ENCODE data around the gene DBNDD2.

DBNDD2 gene

DNA sequence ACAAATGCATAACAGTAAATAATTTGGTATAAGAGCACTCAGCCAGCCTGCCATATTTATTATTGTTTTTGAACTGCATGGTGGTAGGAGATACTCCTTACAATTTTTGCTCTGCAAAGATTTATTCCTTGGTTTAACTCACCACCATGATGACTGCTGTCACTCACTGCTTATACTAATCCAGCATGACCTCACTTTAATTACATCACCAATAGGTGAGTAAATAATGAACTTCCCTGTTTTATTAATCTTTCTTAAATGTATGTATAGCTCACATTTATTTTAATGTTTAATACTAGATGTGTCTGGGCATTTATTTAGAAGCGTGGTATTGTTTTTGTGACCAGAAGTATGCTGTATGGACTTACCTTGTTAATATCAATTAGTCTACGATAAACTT, 17.2 kb upstream of the DBNDD2 start:
- Histone ChIP-seq H3K36me3 (ENCODE audit: control insufficient read depth in 1 of 2, insufficient read depth in 2 of 2, low read length in 2 of 2) (no peaks in the 10 kb centered on the region), H3K4me1 (ENCODE audit: control insufficient read depth in 1 of 2, insufficient read depth in 2 of 2, low read length in 2 of 2) (no peaks in the 10 kb centered on the region), H2AK5ac (ENCODE audit: low read length) (no peak overlapping the region), H3K27ac (ENCODE audit: low read depth, low read length) (no peak overlapping the region), H3K23ac (ENCODE audit: low read length) (no peak overlapping the region), H4K12ac (ENCODE audit: low read depth, low read length) (no peak overlapping the region), H4K91ac (ENCODE audit: low read depth, low read length) (no peak overlapping the region), H3K27me3 (ENCODE audit: insufficient read depth, low read length) (no peaks in the 10 kb centered on the region), H2BK5ac (ENCODE audit: low read depth, low read length, poor library complexity) (no peak overlapping the region), H3K4ac (ENCODE audit: low read depth, low read length) (no peak overlapping the region), H4K8ac (ENCODE audit: low read depth, low read length) (no peak overlapping the region), H2BK12ac (ENCODE audit: low read length) (no peak overlapping the region), H3K4me3 (ENCODE audit: low read depth, low read length) (no peak overlapping the region), H3K18ac (ENCODE audit: low read length) (no peak overlapping the region), H3K9me3 (ENCODE audit: insufficient read depth, low read depth, low read length) (no peaks in the 10 kb centered on the region), H3K79me1 (ENCODE audit: low read length) (no peaks in the 10 kb centered on the region), H3K14ac (ENCODE audit: low read length) (no peak overlapping the region), H3K9ac (ENCODE audit: low read length) (no peak overlapping the region), H2BK120ac (ENCODE audit: insufficient read depth, low read length, poor library complexity) (no peak overlapping the region), H2AFZ (ENCODE audit: insufficient read depth, low read length, poor library complexity) (no peak overlapping the region), H3K79me2 (ENCODE audit: control insufficient read depth, insufficient read depth, low read length, poor library complexity) (no peaks in the 10 kb centered on the region), H3K4me2 (ENCODE audit: low read length) (no peak overlapping the region)
- DNase-seq, result no peak
- WGBS (ENCODE audit: extremely low coverage, insufficient coverage, insufficient read length), result no CpG with 5 or more reads among the region's 2 CpGs

GRCh38 chr20:45391559-45391958, 16.5 kb upstream of the DBNDD2 start:
- no CpG with 5 or more reads among the region's 2 CpGs for WGBS (ENCODE audit: extremely low coverage, insufficient coverage, insufficient read length)
- Histone ChIP-seq H3K27ac (ENCODE audit: low read depth, low read length) (no peak overlapping the region), H2AK5ac (ENCODE audit: low read length) (no peak overlapping the region), H3K23ac (ENCODE audit: low read length) (no peak overlapping the region), H3K27me3 (ENCODE audit: insufficient read depth, low read length) (no peaks in the 10 kb centered on the region), H3K79me1 (ENCODE audit: low read length) (no peaks in the 10 kb centered on the region), H3K9me3 (ENCODE audit: insufficient read depth, low read depth, low read length) (no peaks in the 10 kb centered on the region), H2AFZ (ENCODE audit: insufficient read depth, low read length, poor library complexity) (no peak overlapping the region), H3K79me2 (ENCODE audit: control insufficient read depth, insufficient read depth, low read length, poor library complexity) (no peaks in the 10 kb centered on the region), H3K18ac (ENCODE audit: low read length) (no peak overlapping the region), H4K91ac (ENCODE audit: low read depth, low read length) (no peak overlapping the region), H3K4ac (ENCODE audit: low read depth, low read length) (no peak overlapping the region), H4K8ac (ENCODE audit: low read depth, low read length) (no peak overlapping the region), H3K9ac (ENCODE audit: low read length) (no peak overlapping the region), H2BK5ac (ENCODE audit: low read depth, low read length, poor library complexity) (no peak overlapping the region), H3K4me1 (ENCODE audit: control insufficient read depth in 1 of 2, insufficient read depth in 2 of 2, low read length in 2 of 2) (no peaks in the 10 kb centered on the region), H3K4me2 (ENCODE audit: low read length) (no peak overlapping the region), H2BK120ac (ENCODE audit: insufficient read depth, low read length, poor library complexity) (no peak overlapping the region), H3K36me3 (ENCODE audit: control insufficient read depth in 1 of 2, insufficient read depth in 2 of 2, low read length in 2 of 2) (no peaks in the 10 kb centered on the region), H4K12ac (ENCODE audit: low read depth, low read length) (no peak overlapping the region), H3K4me3 (ENCODE audit: low read depth, low read length) (no peak overlapping the region), H3K14ac (ENCODE audit: low read length) (no peak overlapping the region), H2BK12ac (ENCODE audit: low read length) (no peak overlapping the region)
- DNase-seq, result no peak

GRCh38 chr20:45392733-45393132, 15.4 kb upstream of the DBNDD2 start:
- Histone ChIP-seq H4K12ac (ENCODE audit: low read depth, low read length) (no peak overlapping the region), H3K4ac (ENCODE audit: low read depth, low read length) (no peak overlapping the region), H3K9me3 (ENCODE audit: insufficient read depth, low read depth, low read length) (no peaks in the 10 kb centered on the region), H4K8ac (ENCODE audit: low read depth, low read length) (no peak overlapping the region), H2AFZ (ENCODE audit: insufficient read depth, low read length, poor library complexity) (no peak overlapping the region), H3K4me3 (ENCODE audit: low read depth, low read length) (no peak overlapping the region), H3K79me1 (ENCODE audit: low read length) (no peaks in the 10 kb centered on the region), H3K23ac (ENCODE audit: low read length) (no peak overlapping the region), H2BK12ac (ENCODE audit: low read length) (no peak overlapping the region), H2BK5ac (ENCODE audit: low read depth, low read length, poor library complexity) (no peak overlapping the region), H3K4me2 (ENCODE audit: low read length) (no peak overlapping the region), H3K27me3 (ENCODE audit: insufficient read depth, low read length) (no peaks in the 10 kb centered on the region), H3K4me1 (ENCODE audit: control insufficient read depth in 1 of 2, insufficient read depth in 2 of 2, low read length in 2 of 2) (no peaks in the 10 kb centered on the region), H2BK120ac (ENCODE audit: insufficient read depth, low read length, poor library complexity) (no peak overlapping the region), H3K14ac (ENCODE audit: low read length) (no peak overlapping the region), H3K79me2 (ENCODE audit: control insufficient read depth, insufficient read depth, low read length, poor library complexity) (no peaks in the 10 kb centered on the region), H4K91ac (ENCODE audit: low read depth, low read length) (no peak overlapping the region), H3K27ac (ENCODE audit: low read depth, low read length) (no peak overlapping the region), H3K18ac (ENCODE audit: low read length) (no peak overlapping the region), H2AK5ac (ENCODE audit: low read length) (no peak overlapping the region), H3K36me3 (ENCODE audit: control insufficient read depth in 1 of 2, insufficient read depth in 2 of 2, low read length in 2 of 2) (no peaks in the 10 kb centered on the region), H3K9ac (ENCODE audit: low read length) (no peak overlapping the region)
- WGBS (ENCODE audit: extremely low coverage, insufficient coverage, insufficient read length), result no CpG with 5 or more reads among the region's 3 CpGs
- DNase-seq, result no peak

- Histone ChIP-seq H3K4me3 (ENCODE audit: low read depth, low read length) (no peak overlapping the region), H3K18ac (ENCODE audit: low read length) (no peak overlapping the region), H2BK5ac (ENCODE audit: low read depth, low read length, poor library complexity) (no peak overlapping the region), H3K4ac (ENCODE audit: low read depth, low read length) (no peak overlapping the region), H3K14ac (ENCODE audit: low read length) (no peak overlapping the region), H2BK12ac (ENCODE audit: low read length) (no peak overlapping the region), H3K23ac (ENCODE audit: low read length) (no peak overlapping the region), H2BK120ac (ENCODE audit: insufficient read depth, low read length, poor library complexity) (no peak overlapping the region), H3K9ac (ENCODE audit: low read length) (no peak overlapping the region), H3K36me3 (ENCODE audit: control insufficient read depth in 1 of 2, insufficient read depth in 2 of 2, low read length in 2 of 2) (no peaks in the 10 kb centered on the region), H4K91ac (ENCODE audit: low read depth, low read length) (no peak overlapping the region), H4K8ac (ENCODE audit: low read depth, low read length) (no peak overlapping the region), H2AK5ac (ENCODE audit: low read length) (no peak overlapping the region), H3K27me3 (ENCODE audit: insufficient read depth, low read length) (no peaks in the 10 kb centered on the region), H3K9me3 (ENCODE audit: insufficient read depth, low read depth, low read length) (no peaks in the 10 kb centered on the region), H3K79me2 (ENCODE audit: control insufficient read depth, insufficient read depth, low read length, poor library complexity) (no peaks in the 10 kb centered on the region), H4K12ac (ENCODE audit: low read depth, low read length) (no peak overlapping the region), H3K79me1 (ENCODE audit: low read length) (no peaks in the 10 kb centered on the region), H2AFZ (ENCODE audit: insufficient read depth, low read length, poor library complexity) (no peak overlapping the region), H3K4me2 (ENCODE audit: low read length) (no peak overlapping the region), H3K4me1 (ENCODE audit: control insufficient read depth in 1 of 2, insufficient read depth in 2 of 2, low read length in 2 of 2) (no peaks in the 10 kb centered on the region), H3K27ac (ENCODE audit: low read depth, low read length) (no peak overlapping the region)
- DNase-seq, result no peak
- no CpG with 5 or more reads among the region's 21 CpGs for WGBS (ENCODE audit: extremely low coverage, insufficient coverage, insufficient read length)
These were observed 13.6 kb upstream of the DBNDD2 start for GRCh38 chr20:45394221-45395113.

All from trophoblast cell (in vitro differentiated cells and primary cell).